Pancreas (tissue), 10 donors: ENCODE measurements around the gene SPINK5. TPM values are rescaled to one million over a fixed set of nuclear protein-coding genes. Genes with fewer than 3 reads are reported as not detected.

Experiments
- ATAC-seq, 4 donors: fragments of 200-7000 bp; cut with Tn5 transposase; one replicate each; pipeline versions ENCODE4 v1.8.0 to v1.9.1; 2020; ENCODE audit warnings: mild to moderate bottlenecking in 4 of 4, moderate library complexity in 4 of 4
- DNase-seq, 6 donors: peaks; one replicate each; pipeline ENCODE4 v3.0.0-alpha.2; 2020
- FAIRE-seq: peaks from 2 replicates; lab custom pipeline; 2012; peaks lifted over from hg19 to GRCh38; lab: Jason Lieb, UNC
- H3K27ac ChIP-seq, 4 donors: fragments of 200-600 bp; sonication (generic); 1 replicate in 3 of 4; 2 replicates in 1 of 4; pipeline versions ENCODE4 v1.5.0 to v1.8.0; 2020
- H3K27me3 ChIP-seq, 4 donors: fragments of 200-600 bp; one replicate each; pipeline ENCODE4 v1.8.0; 2021
- H3K36me3 ChIP-seq, 3 donors: fragments of 200-600 bp; sonication (generic) in 1 of 3; one replicate each; pipeline versions ENCODE4 v1.5.0 to v1.8.0; 2020 to 2021
- H3K4me1 ChIP-seq, 3 donors: fragments of 200-600 bp; one replicate each; pipeline ENCODE4 v1.8.0; 2021
- H3K4me3 ChIP-seq, 4 donors: fragments of 200-600 bp; sonication (generic) in 2 of 4; one replicate each; pipeline versions ENCODE4 v1.5.0 to v1.8.0; 2020 to 2021
- H3K9me3 ChIP-seq, 4 donors: fragments of 200-600 bp; one replicate each; pipeline ENCODE4 v1.8.0; 2021
- WGBS, 2 donors: extraction: QIAGEN DNeasy Blood & Tissue Kit; methylation state at CpG; one replicate each; pipeline ENCODE4 v1.1.7; 2013; 5-methylcytosine and 5-hydroxymethylcytosine counted together
- intact Hi-C, 3 donors: fragments of 100-400 bp; cut with DNase I; formaldehyde crosslinking; loops; one replicate each; pipeline versions ENCODE4 v1.11.1 to v1.14.2; 2022
- polyA plus RNA-seq, 2 donors: library from polyadenylated mRNA; stranded (reverse); fragments of 200-250 nt; gene quantifications; one replicate each; pipeline ENCODE4 v1.2.3, GENCODE V29; 2013
- total RNA-seq, 6 donors: library from RNA; stranded (reverse); fragmentation: NEBNext Ultra II Directional in 4 of 6; extraction: Animal tissue kit (Norgen Biotek cat#: 25700) in 4 of 6; gene quantifications; one replicate each; pipeline versions ENCODE4 v1.2.1 to v1.2.4, GENCODE V29; 2021 to 2023
- TF ChIP-seq, protein P1 (sequence below), 4 donors: fragments of 200-600 bp; sonication (generic) in 3 of 4; IDR thresholded peaks; one replicate each; pipeline versions ENCODE4 v1.5.0 to v1.8.0; 2021; ENCODE audit warnings: antibody characterized with exemption in 4 of 4
- donor health status: healthy with polysubstance abuse.
- donor health status: DM: no; HTN: no; CAD: no; lungs with moderate emphysema.
- donor health status: DM: no; HTN: no; CAD: no.
- donor health status: control.
- donor health status: control.
- donor health status: Bipolar disorder and iron deficiency.
- donor health status: DM: yes; HTN: yes; CAD: no.
- donor health status: DM: no; HTN: no; CAD: no.
- donor health status: DM: no; HTN: no; CAD: no.
- donor health status: DM: yes; HTN: yes; CAD: no.

SPINK5 gene
- total and polyA plus RNA-seq, 8 donors = 0.17 to 0.31 (median 0.23) TPM; not detected in 2

DNA sequence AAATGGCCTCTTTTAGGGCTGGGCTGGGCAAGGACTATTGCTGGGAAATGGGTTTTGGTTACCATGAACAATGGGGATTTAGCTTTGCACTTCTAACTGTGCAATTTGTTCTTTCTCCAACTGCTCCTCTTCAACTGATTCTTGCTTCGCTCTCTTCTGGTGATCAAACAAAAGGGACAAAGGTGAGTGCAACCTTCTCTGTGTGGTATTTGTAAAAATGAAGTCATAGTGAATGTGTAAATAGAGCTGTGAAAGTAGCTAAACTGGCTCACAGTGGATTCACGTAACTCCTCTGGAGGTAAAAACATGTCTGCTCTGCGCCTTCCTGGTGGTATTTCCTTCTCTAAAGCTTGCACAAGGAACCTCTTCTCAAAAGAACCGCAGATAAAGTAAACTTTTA is 83.6 kb downstream of the SPINK5 start:
- peak; percentile 72 to 86 (median 84) for ATAC-seq
- H3K4me1 ChIP-seq = peaks cover 14 to 24% (median 22%) of the 10 kb centered on the region in 3 donors

DNA sequence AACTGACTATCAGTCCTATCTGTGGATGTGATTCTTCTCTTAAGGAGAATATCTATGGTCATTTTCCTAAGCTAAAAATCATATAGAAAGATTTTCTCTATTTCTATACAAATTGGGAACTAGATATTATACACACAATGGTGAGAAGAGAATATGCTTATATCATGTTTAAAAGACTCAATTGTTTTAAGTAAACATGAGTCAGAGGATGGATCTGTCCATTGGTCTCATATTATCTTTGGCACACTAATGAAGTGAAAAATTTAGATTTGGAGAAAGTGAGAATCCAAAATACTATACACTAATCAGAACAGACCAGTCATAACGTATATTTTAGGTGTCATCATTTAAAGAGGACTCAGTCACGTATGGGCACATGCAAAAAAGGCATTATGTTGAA is 88.1 kb downstream of the SPINK5 start:
- Histone ChIP-seq H3K4me1 (peaks cover 4 to 15% (median 7%) of the 10 kb centered on the region in 3 donors), H3K27me3 (no peaks in the 10 kb centered on the region), H3K36me3 (no peaks in the 10 kb centered on the region), H3K4me3 (no peak overlapping the region), H3K27ac (no peak overlapping the region), H3K9me3 (no peaks in the 10 kb centered on the region)
- FAIRE-seq (no peak), DNase-seq (no peak), ATAC-seq (no peak)
- TF ChIP-seq, protein P1, sequence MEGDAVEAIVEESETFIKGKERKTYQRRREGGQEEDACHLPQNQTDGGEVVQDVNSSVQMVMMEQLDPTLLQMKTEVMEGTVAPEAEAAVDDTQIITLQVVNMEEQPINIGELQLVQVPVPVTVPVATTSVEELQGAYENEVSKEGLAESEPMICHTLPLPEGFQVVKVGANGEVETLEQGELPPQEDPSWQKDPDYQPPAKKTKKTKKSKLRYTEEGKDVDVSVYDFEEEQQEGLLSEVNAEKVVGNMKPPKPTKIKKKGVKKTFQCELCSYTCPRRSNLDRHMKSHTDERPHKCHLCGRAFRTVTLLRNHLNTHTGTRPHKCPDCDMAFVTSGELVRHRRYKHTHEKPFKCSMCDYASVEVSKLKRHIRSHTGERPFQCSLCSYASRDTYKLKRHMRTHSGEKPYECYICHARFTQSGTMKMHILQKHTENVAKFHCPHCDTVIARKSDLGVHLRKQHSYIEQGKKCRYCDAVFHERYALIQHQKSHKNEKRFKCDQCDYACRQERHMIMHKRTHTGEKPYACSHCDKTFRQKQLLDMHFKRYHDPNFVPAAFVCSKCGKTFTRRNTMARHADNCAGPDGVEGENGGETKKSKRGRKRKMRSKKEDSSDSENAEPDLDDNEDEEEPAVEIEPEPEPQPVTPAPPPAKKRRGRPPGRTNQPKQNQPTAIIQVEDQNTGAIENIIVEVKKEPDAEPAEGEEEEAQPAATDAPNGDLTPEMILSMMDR (IDR thresholded peaks at IDR 0.05) = no peak
- intact Hi-C loops = no loop called here
- WGBS, 2 donors = 87 to 93% methylated on average over 2 of the region's 2 CpGs

More for the DNA sequence above, 83.6 kb downstream of the SPINK5 start:
- no peaks in the 10 kb centered on the region for H3K27me3 ChIP-seq
- intact Hi-C loops = no loop called here
- TF ChIP-seq, protein P1 (IDR thresholded peaks at IDR 0.05) = no peak
- H3K36me3 ChIP-seq = no peaks in the 10 kb centered on the region
- peak overlapping the region in 1 of 4 donors; percentile 25 for H3K27ac ChIP-seq
- DNase-seq = no peak
- no peak for FAIRE-seq
- H3K9me3 ChIP-seq = no peaks in the 10 kb centered on the region
- H3K4me3 ChIP-seq = no peak overlapping the region
- WGBS, 2 donors = 53 to 59% methylated on average over 4 of the region's 4 CpGs

DNA sequence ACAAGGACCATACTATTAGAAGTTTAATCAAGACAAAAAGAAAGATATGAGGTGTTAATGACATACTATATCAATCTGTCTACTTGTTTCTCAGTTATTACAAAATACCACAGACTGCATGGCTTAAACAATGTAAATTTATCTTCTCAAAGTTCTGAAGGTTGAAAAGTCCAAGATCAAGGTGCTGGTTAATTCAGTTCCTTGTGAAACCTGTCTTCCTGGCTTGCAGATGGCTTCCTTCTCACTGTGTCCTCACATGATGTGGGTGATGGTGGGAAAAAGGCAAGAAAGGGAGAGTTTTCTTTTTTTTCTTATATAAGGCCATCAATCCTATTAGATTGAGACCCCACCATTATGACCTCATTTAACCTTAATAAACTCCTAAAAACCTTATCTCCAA is 89.0 kb downstream of the SPINK5 start:
- Histone ChIP-seq H3K27me3 (no peaks in the 10 kb centered on the region), H3K9me3 (no peaks in the 10 kb centered on the region), H3K27ac (no peak overlapping the region), H3K36me3 (no peaks in the 10 kb centered on the region), H3K4me1 (peaks cover 0 to 11% (median 1%) of the 10 kb centered on the region in 3 donors), H3K4me3 (no peak overlapping the region)
- TF ChIP-seq, protein P1 (IDR thresholded peaks at IDR 0.05) = no peak
- intact Hi-C loops = no loop called here
- no peak for FAIRE-seq
- peak in 3 of 4 donors; percentile 40 to 61 (median 46) for ATAC-seq
- DNase-seq = no peak

DNA sequence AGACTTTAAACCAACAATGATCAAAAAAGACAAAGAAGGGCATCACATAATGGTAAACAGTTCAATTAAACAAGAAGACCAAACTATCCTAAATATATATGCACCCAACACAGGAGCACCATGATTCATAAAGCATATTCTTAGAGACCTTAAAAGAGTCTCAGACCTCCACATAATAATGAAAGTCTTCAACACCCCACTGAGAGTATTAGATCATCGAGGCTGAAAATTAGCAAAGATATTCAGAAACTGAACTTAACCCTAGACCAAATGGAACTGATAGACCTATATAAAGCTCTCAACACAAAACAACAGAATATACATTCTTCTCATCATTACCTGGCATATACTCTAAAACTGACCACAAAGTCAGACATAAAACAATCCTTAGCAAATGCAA is 92.8 kb downstream of the SPINK5 start:
- ATAC-seq (no peak), FAIRE-seq (no peak), DNase-seq (no peak)
- Histone ChIP-seq H3K27ac (no peak overlapping the region), H3K27me3 (no peaks in the 10 kb centered on the region), H3K4me1 (peaks cover 0 to 11% (median 0%) of the 10 kb centered on the region in 3 donors), H3K36me3 (no peaks in the 10 kb centered on the region), H3K4me3 (no peak overlapping the region), H3K9me3 (no peaks in the 10 kb centered on the region)
- intact Hi-C loops = no loop called here
- TF ChIP-seq, protein P1 (IDR thresholded peaks at IDR 0.05) = no peak
- 89 to 95% methylated on average over 1 of the region's 1 CpG for WGBS, 2 donors

DNA sequence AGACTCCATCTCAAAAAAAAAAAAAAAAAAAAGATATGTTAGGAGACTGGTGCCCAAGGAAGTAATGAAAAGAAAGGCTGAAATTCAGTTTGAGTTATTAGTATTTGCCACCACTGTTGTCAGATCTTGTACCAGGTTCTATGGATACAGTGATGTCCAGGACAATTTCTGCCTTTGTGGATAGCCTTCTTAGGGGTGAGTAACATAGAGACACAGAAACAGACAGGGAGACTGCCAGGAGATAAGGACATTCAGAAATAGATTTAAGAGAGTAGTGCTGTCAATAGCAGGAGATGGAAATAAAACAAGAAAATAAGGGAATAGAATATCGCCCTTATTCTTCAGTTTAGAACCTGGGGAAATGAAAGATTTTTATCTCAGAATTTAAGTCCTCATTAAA is 98.3 kb downstream of the SPINK5 start:
- no peak for ATAC-seq
- H3K9me3 ChIP-seq = no peaks in the 10 kb centered on the region
- 94 to 98% methylated on average over 1 of the region's 1 CpG for WGBS, 2 donors
- DNase-seq = no peak
- TF ChIP-seq, protein P1 (IDR thresholded peaks at IDR 0.05) = no peak
- no peaks in the 10 kb centered on the region for H3K4me1 ChIP-seq
- no peak for FAIRE-seq
- H3K27me3 ChIP-seq = no peaks in the 10 kb centered on the region
- H3K4me3 ChIP-seq = no peak overlapping the region
- H3K36me3 ChIP-seq = no peaks in the 10 kb centered on the region
- intact Hi-C loops = no loop called here
- H3K27ac ChIP-seq = no peak overlapping the region
